Measurements from ENCODE around the gene NPHP4. TPM values are rescaled to one million over a fixed set of nuclear protein-coding genes. Genes with fewer than 3 reads are reported as not detected.

Gene NPHP4
- polyA plus RNA-seq, 12 donors = 3.1 to 7.4 (median 3.7) TPM; not detected in 2

GRCh38 chr1:5971471-5972197, 20.6 kb downstream of the NPHP4 start:
- DNase-seq = no peak

DNA sequence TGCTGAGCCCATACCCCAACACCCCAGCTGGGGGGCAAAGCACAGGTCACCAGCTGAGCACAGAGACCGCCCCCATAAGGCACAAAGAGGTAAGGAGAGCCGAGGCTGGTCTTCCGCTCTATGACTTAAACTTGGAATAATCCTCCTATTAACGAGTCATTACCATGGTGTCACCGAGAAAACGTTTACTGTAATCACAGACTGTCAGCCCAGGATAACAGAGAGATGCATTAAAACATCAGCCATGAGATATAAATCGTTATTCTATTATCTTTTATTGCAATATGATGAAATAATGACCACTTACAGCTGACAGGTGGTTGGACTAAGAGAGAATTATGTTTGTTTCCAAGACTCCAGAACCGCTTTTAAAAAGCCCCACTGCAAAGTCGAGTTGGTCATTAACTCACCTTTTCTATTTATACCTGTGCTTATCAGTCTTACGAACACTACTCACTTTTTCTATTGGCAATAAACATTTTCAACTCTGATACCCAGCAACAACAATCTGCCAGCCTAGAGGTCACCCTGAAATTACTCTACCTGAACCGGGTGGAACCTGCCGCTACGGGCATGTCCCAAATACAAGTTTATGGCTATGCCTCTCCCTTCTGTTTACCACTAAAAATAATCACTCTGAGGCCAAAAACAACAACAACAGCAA, 21.5 kb downstream of the NPHP4 start:
- no peak for DNase-seq

GRCh38 chr1:5969168-5969567, 23.1 kb downstream of the NPHP4 start:
- no peak for DNase-seq

DNA sequence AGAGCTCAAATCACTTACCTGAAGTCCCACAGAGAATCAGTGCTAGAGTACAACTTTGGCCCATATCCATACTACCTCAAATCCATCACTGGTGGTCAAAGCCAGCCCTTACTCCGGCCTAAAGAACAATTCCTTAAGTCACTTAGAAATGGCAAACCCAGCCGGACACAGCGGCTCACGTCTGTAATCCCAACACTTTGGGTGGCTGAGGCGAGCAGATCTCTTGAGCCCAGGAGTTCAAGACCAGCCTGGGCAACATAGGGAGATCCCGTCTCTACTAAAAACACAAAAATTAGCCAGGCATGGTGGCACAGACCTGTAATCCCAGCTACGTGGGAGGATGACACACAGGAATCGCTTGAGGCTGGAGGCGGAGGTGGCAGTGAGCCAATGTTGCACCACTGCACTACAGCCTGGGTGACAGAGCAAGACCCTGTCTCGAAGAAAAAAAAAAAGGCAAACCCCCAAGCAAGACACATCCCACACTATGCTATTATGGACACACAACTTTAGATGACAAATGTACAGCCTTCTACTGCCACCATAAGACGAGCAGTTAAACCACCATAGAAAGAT, 24.0 kb downstream of the NPHP4 start:
- DNase-seq = no peak

DNA sequence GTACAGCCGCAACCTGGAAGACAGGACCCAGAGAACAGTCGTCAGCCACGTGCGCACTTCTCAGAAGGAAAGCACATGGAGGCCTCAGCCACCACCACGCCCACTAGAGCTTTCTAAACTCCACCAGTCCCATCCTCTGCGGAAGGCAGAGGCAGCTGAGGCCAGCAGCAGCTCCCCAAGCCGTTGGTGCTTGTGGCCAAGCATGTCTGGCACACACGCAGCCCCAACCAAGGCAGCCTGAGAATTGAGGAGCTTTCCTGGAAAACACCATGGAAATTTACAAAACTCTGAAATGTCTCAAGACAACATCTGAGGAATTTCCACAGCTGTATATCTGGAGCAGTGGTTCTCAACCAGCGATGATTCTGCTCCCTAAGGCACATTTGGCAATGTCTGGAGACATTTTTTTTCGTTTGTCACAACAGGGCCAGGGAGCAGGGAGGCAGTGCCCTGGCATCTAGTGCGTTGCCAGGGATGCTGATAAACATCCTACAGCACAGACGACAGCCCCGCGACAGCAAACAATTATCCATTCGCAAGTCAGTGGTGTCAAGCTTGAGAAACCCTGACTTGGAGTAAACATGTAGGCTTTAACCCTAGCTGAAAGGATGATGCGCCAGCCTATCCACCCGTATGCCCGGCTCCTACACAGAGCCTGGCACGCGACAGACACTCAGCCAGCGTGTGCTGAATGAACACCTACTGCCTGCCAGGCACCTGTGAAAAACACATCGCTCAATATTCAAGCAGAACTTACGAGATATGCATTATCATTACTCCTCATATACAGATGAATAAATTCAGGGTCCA, 24.7 kb downstream of the NPHP4 start:
- peak; percentile 60 for DNase-seq

DNA sequence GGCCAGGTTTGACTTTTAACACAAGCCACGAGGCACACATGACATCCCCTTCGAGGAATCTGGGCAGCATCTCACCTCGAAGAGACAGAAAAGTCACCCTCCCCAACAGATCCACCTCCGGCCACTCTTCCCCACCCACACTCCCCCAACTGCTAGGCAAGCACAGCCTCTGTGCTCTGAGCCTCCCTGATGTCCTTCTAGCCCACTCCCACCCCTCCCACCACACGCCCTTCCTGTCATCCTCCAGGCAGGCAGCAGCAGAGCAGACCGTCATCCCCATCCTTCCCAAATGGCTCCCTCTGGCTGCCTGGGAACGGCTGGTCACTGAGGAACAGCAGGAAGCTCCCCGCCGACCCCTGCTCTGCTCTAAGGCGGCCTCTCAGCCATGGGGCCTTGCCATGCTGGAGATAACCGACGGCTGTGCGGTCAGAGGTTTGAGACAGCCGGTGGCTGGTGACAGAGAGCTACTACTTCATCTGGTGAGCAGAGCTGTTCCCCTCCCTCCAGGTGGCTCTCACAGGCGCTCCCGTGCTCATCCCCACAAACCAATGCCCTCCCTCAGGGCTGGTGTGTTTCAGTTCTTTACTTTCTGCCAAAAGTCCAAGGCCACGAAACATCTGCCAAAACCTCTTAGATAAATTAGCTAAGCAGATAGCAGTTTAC, 25.6 kb downstream of the NPHP4 start:
- DNase-seq = peak; percentile 22

- DNase-seq = no peak
Observed at GRCh38 chr1:5965586-5966131, 26.6 kb downstream of the NPHP4 start.

DNA sequence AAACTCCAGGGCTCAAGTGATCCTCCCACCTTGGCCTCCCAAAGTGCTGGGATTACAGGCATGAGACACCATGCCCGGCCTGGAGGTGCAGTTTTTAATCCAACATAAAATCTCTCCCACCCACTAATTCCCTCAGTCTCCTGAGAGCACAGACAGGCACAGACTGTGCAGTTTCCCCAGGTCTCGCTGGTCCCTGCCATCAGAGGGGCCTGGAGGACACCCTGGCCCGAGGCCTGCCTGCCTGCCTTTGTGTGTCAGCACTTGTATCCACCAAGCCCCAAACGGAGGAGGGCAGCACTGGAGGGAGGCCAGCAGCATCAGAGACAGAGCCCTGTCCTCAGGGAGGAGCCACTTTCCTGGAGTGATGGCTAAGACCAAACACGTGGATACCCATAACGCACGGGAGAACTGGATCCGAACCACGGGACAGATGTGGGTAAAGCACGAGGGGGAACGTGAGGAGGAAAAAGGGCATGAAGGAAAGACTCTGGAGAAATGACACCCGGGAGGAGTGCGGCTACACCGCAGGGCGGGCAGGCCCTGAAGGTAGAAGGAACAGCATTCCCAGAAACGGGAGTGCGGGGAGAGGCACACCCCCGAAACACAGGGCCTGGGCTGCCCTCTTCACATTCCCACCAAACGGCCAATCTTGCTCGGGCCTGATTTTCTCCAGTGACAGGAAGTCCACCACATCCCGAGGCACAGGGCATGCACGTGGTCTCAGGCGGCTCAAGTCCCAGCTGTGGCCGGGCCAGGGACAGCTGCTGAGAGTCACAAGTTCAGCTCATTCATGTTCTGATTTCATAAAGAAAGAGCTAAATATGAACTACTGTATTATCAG, 29.7 kb downstream of the NPHP4 start:
- no peak for DNase-seq

DNA sequence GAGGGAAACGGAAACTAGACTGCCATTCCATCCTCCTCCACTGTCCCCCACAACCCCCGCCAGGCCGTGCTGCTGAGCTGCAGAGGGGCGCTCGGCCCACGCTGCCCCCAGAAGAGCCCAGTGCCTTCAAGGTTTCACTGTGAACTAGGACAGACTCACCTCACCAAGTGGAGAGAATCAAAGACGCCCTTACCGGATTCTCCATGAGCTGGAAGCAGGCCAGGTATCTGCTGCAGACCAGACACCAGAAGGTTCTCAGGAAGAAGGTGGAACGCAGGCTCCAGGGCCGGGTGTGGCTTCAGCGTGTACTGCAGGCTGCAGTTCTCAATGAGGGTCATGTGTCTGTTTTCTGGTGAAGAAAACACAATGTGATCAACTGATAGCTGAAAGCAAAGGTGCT, 30.6 kb downstream of the NPHP4 start:
- DNase-seq = no peak

DNA sequence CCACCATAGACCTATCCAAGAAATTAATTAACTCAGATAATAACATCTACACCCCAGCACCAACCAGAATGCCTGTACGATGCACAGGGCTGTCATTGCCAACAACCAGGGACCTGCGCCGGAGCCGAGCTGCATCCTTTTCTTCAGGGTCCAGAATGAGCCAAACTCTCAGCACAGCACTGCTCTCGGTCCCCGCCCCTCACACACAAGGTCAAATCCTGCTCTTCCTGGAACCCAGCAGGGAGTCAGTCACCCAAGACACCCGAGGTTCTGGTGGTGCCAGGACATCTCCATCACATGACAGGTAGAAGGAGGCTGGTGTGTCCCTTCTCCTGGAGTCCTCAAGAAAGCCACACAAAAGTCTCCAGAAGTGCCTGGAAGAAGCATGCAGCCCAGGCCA, 31.9 kb downstream of the NPHP4 start:
- no peak for DNase-seq

DNA sequence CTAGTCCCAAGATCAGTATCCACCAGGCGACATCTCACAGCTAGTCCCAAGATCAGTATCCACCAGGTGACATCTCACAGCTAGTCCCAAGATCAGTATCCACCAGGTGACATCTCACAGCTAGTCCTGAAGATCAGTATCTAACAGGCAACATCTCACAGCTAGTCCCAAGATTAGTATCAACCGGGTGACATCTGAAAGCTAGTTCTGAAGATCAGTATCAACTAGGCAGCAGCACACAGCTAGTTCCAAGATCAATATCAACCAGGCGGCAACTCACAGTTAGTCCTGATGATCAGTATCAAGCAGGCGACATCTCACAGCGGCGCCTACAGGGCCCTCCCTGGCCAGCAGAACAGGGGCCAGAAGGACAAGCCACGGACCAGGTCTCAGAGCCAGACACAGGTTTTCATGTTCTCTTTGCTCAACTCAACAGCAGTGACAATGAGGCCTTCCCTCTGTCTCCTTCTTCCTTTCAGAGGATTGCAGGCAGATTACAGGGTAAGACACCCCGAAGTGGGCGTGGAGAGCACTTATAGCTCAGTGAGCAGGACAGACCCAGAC, 32.5 kb downstream of the NPHP4 start:
- DNase-seq = no peak

- no peak for DNase-seq
Observed at GRCh38 chr1:5959087-5959486, 33.1 kb downstream of the NPHP4 start.

- DNase-seq = no peak
Observed at GRCh38 chr1:5956022-5956830, 36.0 kb downstream of the NPHP4 start.

DNA sequence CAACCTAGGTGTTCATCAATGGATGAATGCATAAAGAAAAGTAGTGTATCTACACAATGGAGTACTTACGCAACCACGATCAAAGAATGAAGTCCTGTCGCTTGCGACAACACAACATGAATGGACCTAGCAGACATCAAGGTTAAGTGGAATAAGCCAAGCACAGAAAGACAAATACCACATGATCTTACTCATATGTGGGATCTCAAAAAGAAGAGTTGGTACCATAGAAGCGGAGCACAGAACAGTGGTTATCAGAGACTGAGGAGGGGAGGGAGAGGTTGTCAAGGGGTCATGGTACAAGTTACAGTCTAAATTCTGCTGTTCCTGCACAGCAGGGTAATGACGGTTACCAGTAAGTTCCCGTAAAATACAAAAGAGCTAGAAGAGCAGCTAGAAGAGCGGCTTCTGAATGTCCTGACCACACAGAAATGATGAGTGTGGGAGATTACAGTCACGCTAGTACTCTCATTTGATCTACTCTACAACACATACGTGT, 36.7 kb downstream of the NPHP4 start:
- DNase-seq = no peak

DNA sequence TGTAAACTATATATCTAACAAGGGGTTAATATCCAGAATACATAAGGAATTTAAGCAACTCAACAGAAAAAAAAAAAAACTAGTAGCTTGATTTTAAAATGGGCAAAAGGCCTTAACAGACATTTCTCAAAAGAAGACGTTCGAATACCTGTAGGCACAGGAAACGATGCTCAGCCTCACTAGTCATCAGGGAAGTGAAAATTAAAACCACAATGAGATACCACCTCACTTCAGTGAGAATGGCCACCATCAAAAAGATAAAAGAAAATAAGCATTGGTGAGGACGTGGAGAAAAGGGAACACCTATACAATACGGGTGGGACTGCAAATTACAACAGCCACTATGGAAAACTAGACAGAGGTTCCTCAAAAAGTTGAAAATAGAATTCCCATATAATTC, 37.3 kb downstream of the NPHP4 start:
- no peak for DNase-seq

DNA sequence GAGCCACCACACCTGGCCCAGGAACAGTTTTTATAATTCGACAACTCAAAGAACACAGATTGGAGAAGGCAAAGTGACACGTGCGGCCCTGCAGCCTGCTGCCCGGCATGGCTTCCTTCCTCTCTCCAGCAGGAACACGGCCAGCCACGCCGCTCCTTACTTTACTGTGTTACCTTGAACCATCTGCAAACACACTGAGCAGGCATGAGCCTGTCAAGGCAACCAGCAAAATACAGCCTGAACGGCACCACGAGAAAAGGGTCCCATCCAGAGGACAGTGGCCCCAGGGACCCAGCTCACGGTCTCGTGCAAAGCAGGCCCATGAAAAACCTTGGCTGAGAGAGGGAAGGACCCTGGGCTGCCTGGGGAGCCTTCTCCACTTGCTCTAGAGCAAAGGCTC, 38.8 kb downstream of the NPHP4 start:
- no peak for DNase-seq

DNA sequence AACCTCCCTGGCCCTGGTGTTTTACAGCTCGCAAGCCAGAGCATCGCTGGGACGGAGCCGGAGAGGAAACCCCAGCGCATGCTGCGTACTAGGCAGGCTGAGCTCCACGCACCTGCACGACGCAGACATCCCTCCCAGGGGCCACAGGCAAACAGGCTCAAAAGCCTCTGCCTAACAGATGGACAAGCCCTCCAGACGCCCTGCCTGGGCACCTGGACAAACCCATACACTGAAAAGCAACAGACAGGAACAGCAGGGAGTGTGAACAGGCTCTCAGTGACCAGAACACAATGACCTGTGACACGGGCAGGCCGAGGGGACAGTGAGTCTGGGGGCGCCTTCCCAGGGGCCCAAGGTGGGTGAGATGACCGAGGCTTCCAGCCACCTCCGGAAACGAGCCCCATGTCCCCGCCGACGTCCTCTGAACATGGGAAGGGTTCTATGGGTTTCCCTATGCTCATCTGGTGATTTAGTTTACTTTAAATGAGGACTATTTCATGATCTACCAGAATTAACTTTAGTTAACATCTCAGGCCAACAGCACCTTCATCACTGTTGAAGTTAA, 40.3 kb downstream of the NPHP4 start:
- DNase-seq = no peak

DNA sequence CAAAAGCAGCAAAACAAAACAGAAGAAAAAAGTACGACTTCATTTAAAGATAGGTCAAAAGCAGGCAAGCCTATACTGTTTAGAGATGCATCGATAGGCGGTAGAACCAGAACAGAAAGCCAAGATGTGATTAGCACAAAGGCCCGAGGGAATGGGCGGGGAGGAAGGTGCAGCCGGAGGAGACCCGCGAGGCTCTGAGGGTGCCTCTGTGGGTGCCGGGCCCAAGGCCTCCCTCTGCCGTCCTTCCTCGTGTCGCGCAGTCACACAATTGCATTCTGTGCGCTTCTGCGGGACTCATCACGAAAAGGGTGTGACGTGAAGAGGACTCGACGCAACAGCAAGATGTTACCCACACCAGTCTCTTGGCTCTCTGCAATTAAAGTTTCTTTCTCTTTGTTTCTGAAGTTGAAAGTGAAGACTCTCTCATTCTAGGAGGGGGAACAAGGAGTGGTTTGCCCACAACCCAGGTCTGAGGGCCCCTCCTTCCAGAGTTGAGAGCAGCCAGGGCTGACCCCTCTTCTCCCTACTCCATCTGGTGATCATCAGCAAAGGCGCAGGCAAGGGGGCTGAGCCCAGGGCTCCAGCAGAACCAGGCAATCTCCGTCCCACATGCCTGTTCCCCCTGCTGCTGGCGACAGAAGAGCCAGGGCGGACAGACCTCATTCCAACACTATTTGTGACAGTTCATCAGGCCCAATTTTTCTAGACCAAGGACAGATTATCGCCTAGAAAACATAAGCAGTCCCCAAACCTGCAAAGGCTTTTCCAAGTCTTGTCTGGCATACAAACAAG, 41.0 kb downstream of the NPHP4 start:
- DNase-seq = no peak

Measured in muscle of arm (tissue), 12 donors.